Neural crest cell (in vitro differentiated cells): ENCODE data around the gene WNT2B. TPM values are rescaled to one million over a fixed set of nuclear protein-coding genes. Genes with fewer than 3 reads are reported as not detected.
"Not testable (repeated sequence)": the region's sequence is repeated elsewhere in the genome, so short reads cannot be mapped to it uniquely, and the experiment has no call there.

Experiments used
- DNase-seq: peaks from one replicate; pipeline ENCODE4 v3.0.0; 2021; ENCODE audit warnings: low read depth, mixed read lengths, low spot score
- H3K27ac Mint-ChIP-seq: one replicate; pipeline ENCODE4 v1.8.0; 2021; ENCODE audit warnings: mild to moderate bottlenecking, mixed read lengths; ENCODE audit not compliant: unreplicated experiment
- H3K27me3 Mint-ChIP-seq: 2 replicates; pipeline ENCODE4 v1.8.0; 2021; ENCODE audit warnings: low read depth, mild to moderate bottlenecking, mixed read lengths
- H3K36me3 Mint-ChIP-seq: 2 replicates; pipeline ENCODE4 v1.8.0; 2021; ENCODE audit warnings: low read depth, mild to moderate bottlenecking, mixed read lengths
- H3K4me1 Mint-ChIP-seq: 2 replicates; pipeline ENCODE4 v1.8.0; 2021; ENCODE audit warnings: mixed read lengths
- H3K4me3 Mint-ChIP-seq: one replicate; pipeline ENCODE4 v1.8.0; 2021; ENCODE audit warnings: mild to moderate bottlenecking, mixed read lengths
- H3K9me3 Mint-ChIP-seq: 2 replicates; pipeline ENCODE4 v1.8.0; 2021; ENCODE audit warnings: mixed read lengths
- total RNA-seq: library from RNA; stranded (reverse); gene quantifications from 2 replicates; pipeline ENCODE4 v1.2.1, GENCODE V29; 2021
- TF ChIP-seq, protein P1 (sequence below): fragments of 200-600 bp; sonication (generic); conservative IDR thresholded peaks from 2 replicates; pipeline ENCODE4 v1.5.0; 2021; ENCODE audit warnings: antibody characterized with exemption, mild to moderate bottlenecking

The WNT2B gene
- total RNA-seq, 1 donor from 2014 or later, result 1.3 TPM

DNA sequence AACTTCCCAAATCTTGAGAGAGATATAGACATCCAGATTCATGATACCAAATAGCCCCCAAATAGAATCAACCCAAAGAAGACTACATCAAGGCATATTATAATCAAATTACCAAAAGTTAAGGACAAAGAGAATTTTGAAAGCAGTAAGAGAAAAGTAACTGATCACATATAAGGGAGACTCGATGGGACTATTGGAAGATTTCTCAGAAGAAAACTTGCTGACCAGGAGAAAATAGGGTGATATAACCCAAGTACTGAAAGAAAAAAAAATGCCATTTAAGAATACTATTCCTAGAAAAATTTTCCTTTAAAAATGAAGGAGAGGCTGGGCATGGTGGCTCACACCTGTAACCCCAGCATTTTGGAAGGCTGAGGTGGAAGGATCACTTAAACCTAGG lies 30.5 kb upstream of the WNT2B start:
- peaks cover 17% of the 10 kb centered on the region for H3K9me3 Mint-ChIP-seq
- TF ChIP-seq, protein P1, sequence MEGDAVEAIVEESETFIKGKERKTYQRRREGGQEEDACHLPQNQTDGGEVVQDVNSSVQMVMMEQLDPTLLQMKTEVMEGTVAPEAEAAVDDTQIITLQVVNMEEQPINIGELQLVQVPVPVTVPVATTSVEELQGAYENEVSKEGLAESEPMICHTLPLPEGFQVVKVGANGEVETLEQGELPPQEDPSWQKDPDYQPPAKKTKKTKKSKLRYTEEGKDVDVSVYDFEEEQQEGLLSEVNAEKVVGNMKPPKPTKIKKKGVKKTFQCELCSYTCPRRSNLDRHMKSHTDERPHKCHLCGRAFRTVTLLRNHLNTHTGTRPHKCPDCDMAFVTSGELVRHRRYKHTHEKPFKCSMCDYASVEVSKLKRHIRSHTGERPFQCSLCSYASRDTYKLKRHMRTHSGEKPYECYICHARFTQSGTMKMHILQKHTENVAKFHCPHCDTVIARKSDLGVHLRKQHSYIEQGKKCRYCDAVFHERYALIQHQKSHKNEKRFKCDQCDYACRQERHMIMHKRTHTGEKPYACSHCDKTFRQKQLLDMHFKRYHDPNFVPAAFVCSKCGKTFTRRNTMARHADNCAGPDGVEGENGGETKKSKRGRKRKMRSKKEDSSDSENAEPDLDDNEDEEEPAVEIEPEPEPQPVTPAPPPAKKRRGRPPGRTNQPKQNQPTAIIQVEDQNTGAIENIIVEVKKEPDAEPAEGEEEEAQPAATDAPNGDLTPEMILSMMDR, result no peak
- H3K36me3 Mint-ChIP-seq, result peaks cover 19% of the 10 kb centered on the region

DNA sequence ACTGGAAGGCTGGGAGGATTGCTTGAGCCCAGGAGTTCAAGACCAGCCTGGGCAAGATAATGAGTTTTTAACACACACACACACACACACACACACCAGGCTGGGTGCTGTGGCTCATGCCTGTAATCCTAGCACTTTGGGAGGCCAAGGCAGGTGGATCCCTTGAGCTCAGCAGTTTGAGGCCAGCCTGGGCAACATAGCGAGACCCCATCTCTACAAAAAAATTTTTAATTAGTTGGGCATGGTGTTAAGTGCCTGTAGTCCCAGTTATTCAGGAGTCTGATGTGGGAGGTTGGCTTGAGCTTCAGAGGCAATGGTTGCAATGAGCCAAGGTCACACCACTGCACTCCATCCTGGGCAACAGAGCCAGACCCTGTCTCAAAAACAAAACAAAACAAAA lies 22.7 kb upstream of the WNT2B start:
- not testable (repeated sequence) for H3K27ac Mint-ChIP-seq, DNase-seq

More for the DNA sequence above, 30.5 kb upstream of the WNT2B start:
- Mint-ChIP-seq H3K27me3 (peaks cover 6% of the 10 kb centered on the region), H3K4me1 (no peaks in the 10 kb centered on the region), H3K27ac (no peak overlapping the region), H3K4me3 (no peak overlapping the region)
- no peak for DNase-seq

DNA sequence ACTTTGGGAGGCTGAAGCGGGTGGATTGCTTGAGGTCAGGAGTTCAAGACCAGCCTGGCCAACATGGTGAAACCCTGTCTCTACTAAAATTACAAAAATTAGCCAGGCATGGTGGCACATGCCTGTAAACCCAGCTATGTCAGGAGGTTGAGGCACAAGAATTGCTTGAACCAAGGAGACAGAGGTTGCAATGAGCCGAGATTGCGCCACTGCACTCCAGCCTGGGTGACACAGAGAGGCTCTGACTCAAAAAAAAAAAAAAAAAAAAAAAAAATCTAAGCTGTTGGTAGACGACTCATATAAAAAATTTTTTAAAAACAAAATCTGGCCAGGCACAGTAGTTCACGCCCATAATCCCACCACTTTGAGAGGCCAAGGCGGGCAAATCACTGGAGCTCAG lies 21.1 kb upstream of the WNT2B start:
- H3K4me3 Mint-ChIP-seq, result not testable (repeated sequence)

More for the DNA sequence above, 22.7 kb upstream of the WNT2B start:
- not testable (repeated sequence) for H3K9me3 Mint-ChIP-seq, H3K4me1 Mint-ChIP-seq, H3K4me3 Mint-ChIP-seq, H3K27me3 Mint-ChIP-seq, H3K36me3 Mint-ChIP-seq

DNA sequence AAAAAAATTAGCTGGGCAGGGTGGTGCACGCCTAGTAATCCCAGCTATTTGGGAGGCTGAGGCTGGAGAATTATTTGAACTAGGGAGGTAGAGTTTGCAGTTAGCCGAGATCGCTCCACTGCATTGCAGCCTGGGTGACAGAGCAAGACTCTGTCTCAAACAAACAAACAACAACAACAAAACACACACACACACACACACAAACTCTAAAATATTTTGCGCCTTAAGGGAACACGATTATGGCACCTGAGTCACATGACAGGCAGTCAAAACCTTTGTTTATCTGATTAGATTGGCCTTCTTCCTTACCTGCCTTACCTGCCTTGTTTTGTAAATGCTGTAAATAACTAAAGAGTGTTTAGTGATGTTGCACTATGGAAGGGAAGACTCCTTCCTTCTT lies 20.6 kb upstream of the WNT2B start:
- no peaks in the 10 kb centered on the region for H3K4me1 Mint-ChIP-seq
- no peak for DNase-seq
- H3K4me3 Mint-ChIP-seq, result no peak overlapping the region
- peaks cover 3% of the 10 kb centered on the region for H3K27me3 Mint-ChIP-seq
- no peak overlapping the region for H3K27ac Mint-ChIP-seq
- H3K36me3 Mint-ChIP-seq, result no peaks in the 10 kb centered on the region
- no peaks in the 10 kb centered on the region for H3K9me3 Mint-ChIP-seq
- TF ChIP-seq, protein P1, result no peak

More for the DNA sequence above, 21.1 kb upstream of the WNT2B start:
- H3K36me3 Mint-ChIP-seq, DNase-seq, H3K9me3 Mint-ChIP-seq, H3K27ac Mint-ChIP-seq, H3K27me3 Mint-ChIP-seq, H3K4me1 Mint-ChIP-seq: not testable (repeated sequence)

DNA sequence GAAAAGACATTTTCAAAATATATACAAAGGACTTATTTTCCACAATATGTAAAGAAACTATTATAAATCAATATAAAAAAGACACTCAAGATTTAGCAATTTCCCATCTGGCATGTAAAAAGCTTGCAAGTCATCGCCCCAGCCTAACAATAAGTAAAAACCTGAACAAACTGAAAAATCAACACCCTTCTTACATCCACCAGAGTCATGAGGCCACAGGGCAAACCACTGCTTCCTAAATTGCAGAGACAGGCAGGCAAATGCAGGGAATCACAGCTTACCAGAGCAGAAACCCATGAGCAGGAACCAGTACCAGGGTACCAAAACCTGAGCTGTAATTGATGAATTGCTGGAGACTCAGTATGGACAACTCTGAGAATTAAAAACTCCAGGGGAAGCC lies 16.7 kb upstream of the WNT2B start:
- Mint-ChIP-seq H3K9me3 (no peaks in the 10 kb centered on the region), H3K27me3 (peaks cover 12% of the 10 kb centered on the region), H3K36me3 (no peaks in the 10 kb centered on the region), H3K27ac (no peak overlapping the region), H3K4me3 (no peak overlapping the region), H3K4me1 (no peaks in the 10 kb centered on the region)
- DNase-seq, result no peak
- TF ChIP-seq, protein P1, result no peak

DNA sequence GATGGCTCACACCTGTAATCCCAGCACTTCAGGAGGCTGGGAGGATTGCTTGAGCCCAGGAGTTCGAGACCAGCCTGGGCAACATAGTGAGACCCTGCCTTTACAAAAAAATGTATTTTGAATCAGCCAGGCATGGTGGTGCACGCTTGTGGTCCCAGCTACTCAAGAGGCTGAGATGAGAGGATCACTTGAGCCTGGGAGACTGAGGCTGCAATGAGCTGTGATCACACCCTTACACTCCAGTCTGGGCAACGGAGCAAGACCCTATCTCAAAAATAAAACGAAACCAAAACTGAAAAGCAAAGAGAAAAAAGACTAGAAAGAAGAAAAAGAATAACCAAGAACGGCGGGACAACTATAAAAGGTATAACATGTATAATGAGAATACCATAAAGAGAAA lies 15.4 kb upstream of the WNT2B start:
- H3K4me1 Mint-ChIP-seq, result no peaks in the 10 kb centered on the region
- H3K27ac Mint-ChIP-seq, result no peak overlapping the region
- peaks cover 18% of the 10 kb centered on the region for H3K27me3 Mint-ChIP-seq
- DNase-seq, result no peak
- H3K4me3 Mint-ChIP-seq, result no peak overlapping the region
- H3K36me3 Mint-ChIP-seq, result no peaks in the 10 kb centered on the region
- H3K9me3 Mint-ChIP-seq, result no peaks in the 10 kb centered on the region
- TF ChIP-seq, protein P1, result no peak

DNA sequence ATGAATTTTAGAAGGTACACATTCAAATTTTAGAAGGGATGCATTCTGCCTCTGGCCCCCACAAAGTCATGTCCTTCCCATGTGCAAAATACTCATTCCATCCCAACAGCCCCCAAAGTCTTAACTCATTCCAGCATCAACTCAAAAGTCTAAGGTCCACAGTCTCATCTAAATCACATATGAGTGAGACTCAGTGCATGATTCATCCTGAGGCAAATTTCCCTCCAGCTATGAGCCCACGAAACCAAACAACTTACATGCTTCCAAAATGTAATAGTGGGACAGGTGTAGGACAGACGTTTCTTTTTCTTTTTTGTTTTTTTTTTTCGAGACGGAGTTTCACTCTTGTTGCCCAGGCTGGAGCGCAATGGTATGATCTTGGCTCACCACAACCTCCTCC lies 12.5 kb upstream of the WNT2B start:
- no peak for DNase-seq
- Mint-ChIP-seq H3K4me3 (no peak overlapping the region), H3K9me3 (no peaks in the 10 kb centered on the region), H3K27me3 (peaks cover 39% of the 10 kb centered on the region), H3K36me3 (no peaks in the 10 kb centered on the region), H3K27ac (no peak overlapping the region), H3K4me1 (no peaks in the 10 kb centered on the region)
- TF ChIP-seq, protein P1, result no peak
